HUES64 (cell line): ENCODE measurements around the gene ZNF69.
"Not testable (repeated sequence)": the region's sequence is repeated elsewhere in the genome, so short reads cannot be mapped to it uniquely, and the experiment has no call there.

Experiments used
- H3K27ac ChIP-seq: 2 replicates; pipeline ENCODE4 v1.7.0; 2013; ENCODE audit warnings: low read depth, low read length, inconsistent platforms
- H3K27me3 ChIP-seq: 2 replicates; pipeline ENCODE4 v1.6.1; 2013; ENCODE audit warnings: mild to moderate bottlenecking, low read length; ENCODE audit not compliant: insufficient read depth
- H3K36me3 ChIP-seq: 2 replicates; pipeline ENCODE4 v1.6.1; 2013; ENCODE audit warnings: mild to moderate bottlenecking, low read length; ENCODE audit not compliant: insufficient read depth
- H3K4me1 ChIP-seq: 2 replicates; pipeline ENCODE4 v1.6.1; 2013; ENCODE audit warnings: mild to moderate bottlenecking, low read length, moderate library complexity; ENCODE audit not compliant: insufficient read depth
- H3K4me3 ChIP-seq: 2 replicates; pipeline ENCODE4 v1.5.1; 2013; ENCODE audit warnings: mild to moderate bottlenecking, low read length, moderate library complexity
- H3K9ac ChIP-seq: 2 replicates; pipeline ENCODE4 v1.6.1; 2013; ENCODE audit warnings: mild to moderate bottlenecking, low read depth, low read length
- H3K9me3 ChIP-seq: 2 replicates; pipeline ENCODE4 v1.6.1; 2013; ENCODE audit warnings: low read depth, low read length; ENCODE audit not compliant: insufficient read depth
- WGBS: fragments of 150-250, 120-280 bp; methylation state at CpG from one replicate; pipeline ENCODE4 v1.1.7; 2013; ENCODE audit warnings: missing lambda C conversion rate; 5-methylcytosine and 5-hydroxymethylcytosine counted together

ZNF69 gene

DNA sequence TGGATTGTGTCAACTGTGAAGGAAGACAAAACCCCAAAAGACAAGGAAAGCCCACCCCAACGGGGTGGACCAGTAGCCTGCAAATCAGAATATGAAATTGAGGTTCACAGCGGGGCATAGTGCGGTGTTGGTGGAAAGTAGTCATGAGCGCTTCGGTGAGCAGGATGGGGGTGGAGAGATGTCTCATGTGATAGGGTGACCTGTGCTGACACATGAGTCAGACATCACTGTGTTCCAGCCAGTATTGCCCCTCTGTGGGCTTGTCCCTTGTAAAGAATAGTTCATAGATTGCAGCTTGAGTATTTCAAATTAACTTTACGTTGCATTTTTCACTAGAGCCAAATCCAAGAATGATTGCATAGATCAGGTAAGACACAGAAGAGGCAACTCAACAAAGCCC, 7.3 kb downstream of the ZNF69 start:
- peaks cover 50% of the 10 kb centered on the region for H3K9me3 ChIP-seq
- H3K4me3 ChIP-seq, result no peak overlapping the region
- H3K4me1 ChIP-seq, result 0 out of 2 replicates have a peak, but pooled peaks cover 6% of the 10 kb centered on the region
- peaks cover 40% of the 10 kb centered on the region for H3K36me3 ChIP-seq
- no peaks in the 10 kb centered on the region for H3K27me3 ChIP-seq
- WGBS, result 94% methylated on average over 6 of the region's 6 CpGs
- H3K27ac ChIP-seq, result no peak overlapping the region
- H3K9ac ChIP-seq, result no peak overlapping the region

- Histone ChIP-seq H3K36me3 (peaks cover 61% of the 10 kb centered on the region), H3K27ac (no peak overlapping the region), H3K9ac (no peak overlapping the region), H3K4me3 (no peak overlapping the region), H3K27me3 (no peaks in the 10 kb centered on the region), H3K4me1 (no peaks in the 10 kb centered on the region), H3K9me3 (peaks cover 87% of the 10 kb centered on the region)
- 96% methylated on average over 2 of the region's 3 CpGs for WGBS
These were observed 14.6 kb downstream of the ZNF69 start for GRCh38 chr19:11902228-11902627.

- 95% methylated on average over 3 of the region's 3 CpGs for WGBS
These were observed 18.3 kb downstream of the ZNF69 start for GRCh38 chr19:11905928-11906327.

GRCh38 chr19:11911937-11912336, 24.4 kb downstream of the ZNF69 start:
- H3K27ac ChIP-seq, H3K9ac ChIP-seq, H3K4me1 ChIP-seq, H3K4me3 ChIP-seq, H3K27me3 ChIP-seq: not testable (repeated sequence)
- 100% methylated on average over 1 of the region's 1 CpG for WGBS
- H3K36me3 ChIP-seq, result peaks cover 11% of the 10 kb centered on the region; the same call in 1 of the 2 replicates
- H3K9me3 ChIP-seq, result peaks cover 47% of the 10 kb centered on the region

More at GRCh38 chr19:11905928-11906327, 18.3 kb downstream of the ZNF69 start:
- no peak overlapping the region for H3K9ac ChIP-seq
- peak overlapping the region; percentile 38 for H3K4me3 ChIP-seq
- peaks cover 63% of the 10 kb centered on the region for H3K9me3 ChIP-seq
- H3K27ac ChIP-seq, result no peak overlapping the region
- peaks cover 50% of the 10 kb centered on the region for H3K36me3 ChIP-seq
- no peaks in the 10 kb centered on the region for H3K4me1 ChIP-seq
- no peaks in the 10 kb centered on the region for H3K27me3 ChIP-seq

GRCh38 chr19:11914417-11915051, 27.0 kb downstream of the ZNF69 start:
- over 99% methylated on average over 4 of the region's 4 CpGs for WGBS
- peaks cover 52% of the 10 kb centered on the region for H3K9me3 ChIP-seq
- not testable (repeated sequence) for H3K4me3 ChIP-seq

DNA sequence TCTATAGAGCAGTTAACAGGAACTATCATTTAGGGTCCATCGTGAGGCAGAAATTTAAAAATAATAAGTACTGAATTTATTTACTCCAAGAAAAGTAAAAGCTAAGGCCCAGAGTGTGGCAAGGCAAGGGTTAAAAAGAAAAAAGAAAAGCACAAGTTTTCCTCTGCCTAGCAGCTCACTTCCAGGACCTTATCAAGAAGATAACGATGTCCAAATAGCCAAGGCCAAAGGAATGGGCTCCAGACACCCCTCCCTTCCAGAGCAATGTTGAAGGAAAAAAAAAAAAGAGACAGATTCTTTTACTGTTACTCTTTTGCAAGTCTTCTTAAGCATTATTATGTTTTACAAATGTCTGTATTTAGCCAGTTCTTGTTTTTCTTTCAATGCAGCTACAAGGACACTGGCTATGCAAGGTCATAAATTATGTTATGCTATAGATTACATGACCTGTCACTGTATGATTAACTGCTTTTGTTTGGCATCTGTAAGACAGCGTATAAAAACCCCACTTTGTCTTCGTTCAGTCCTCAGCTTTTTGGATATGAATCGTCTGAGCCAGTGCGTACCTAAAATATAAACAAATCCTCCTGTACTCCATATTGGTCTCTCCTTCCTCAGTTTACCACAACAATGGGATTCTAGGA, 34.4 kb downstream of the ZNF69 start:
- Histone ChIP-seq H3K27me3 (no peaks in the 10 kb centered on the region), H3K36me3 (no peaks in the 10 kb centered on the region; the same call in 1 of the 2 replicates)
- WGBS, result 75% methylated on average over 5 of the region's 6 CpGs

More at GRCh38 chr19:11914417-11915051, 27.0 kb downstream of the ZNF69 start:
- H3K36me3 ChIP-seq, result peaks cover 11% of the 10 kb centered on the region; the same call in 1 of the 2 replicates
- H3K9ac ChIP-seq, H3K27me3 ChIP-seq, H3K4me1 ChIP-seq, H3K27ac ChIP-seq: not testable (repeated sequence)

DNA sequence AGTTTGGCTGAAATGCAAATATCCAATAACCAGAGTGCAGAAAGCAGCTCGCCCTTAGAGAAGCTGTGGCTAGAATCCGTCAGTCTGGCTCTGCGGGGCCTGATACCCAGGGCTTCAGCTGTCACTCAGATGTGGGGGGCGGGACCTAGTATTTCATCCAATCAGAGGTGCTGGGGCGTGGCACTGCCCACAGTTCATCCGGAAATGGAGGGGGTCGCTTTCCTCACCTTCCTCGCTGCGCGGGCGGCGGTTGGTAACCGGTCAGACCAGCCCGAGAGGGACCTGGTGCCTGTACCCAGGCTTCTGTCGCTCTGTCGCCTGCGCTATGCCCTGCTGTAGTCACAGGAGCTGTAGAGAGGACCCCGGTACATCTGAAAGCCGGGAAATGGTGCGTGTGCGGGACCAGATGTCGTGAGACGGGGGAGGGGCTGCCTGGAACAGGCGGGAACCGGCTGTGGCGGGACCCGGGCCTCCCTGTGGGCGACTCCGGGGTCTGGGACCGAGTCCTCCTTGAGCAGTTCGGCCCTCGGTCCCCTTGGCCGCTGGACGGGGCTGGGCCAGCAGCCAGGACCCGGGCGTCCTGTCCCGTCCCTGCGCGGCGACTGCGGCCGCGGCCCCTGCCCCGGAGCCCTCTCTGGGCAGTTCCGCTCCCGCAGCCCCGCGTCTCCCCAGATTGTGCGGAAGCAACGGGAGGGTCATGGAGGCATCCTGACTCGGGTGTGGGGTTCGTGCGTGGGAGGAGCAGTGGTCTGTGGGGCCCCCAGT, 37.5 kb downstream of the ZNF69 start, which contains the start of gene ZNF700:
Gene ZNF700, plus strand, starts transcription at position 222 of the 765 bp plus-strand sequence. Its CDS starts 104 bp downstream, at position 326.
- H3K9me3 ChIP-seq, result no peaks in the 10 kb centered on the region
- peaks cover 4% of the 10 kb centered on the region for H3K4me1 ChIP-seq
- H3K27ac ChIP-seq, result peak within 1 kb of the TSS; percentile 95
- H3K9ac ChIP-seq, result peak within 1 kb of the TSS; percentile 96
- H3K36me3 ChIP-seq, result peaks cover 3% of the 10 kb centered on the region
- WGBS, result under 1% methylated on average over 53 of the region's 53 CpGs
- H3K4me3 ChIP-seq, result peak within 1 kb of the TSS; percentile 98
- H3K27me3 ChIP-seq, result no peaks in the 10 kb centered on the region

More for the DNA sequence above, 34.4 kb downstream of the ZNF69 start:
- Histone ChIP-seq H3K9ac (no peak overlapping the region), H3K4me3 (no peak overlapping the region), H3K4me1 (peaks cover 4% of the 10 kb centered on the region), H3K27ac (no peak overlapping the region), H3K9me3 (peaks cover 12% of the 10 kb centered on the region)

DNA sequence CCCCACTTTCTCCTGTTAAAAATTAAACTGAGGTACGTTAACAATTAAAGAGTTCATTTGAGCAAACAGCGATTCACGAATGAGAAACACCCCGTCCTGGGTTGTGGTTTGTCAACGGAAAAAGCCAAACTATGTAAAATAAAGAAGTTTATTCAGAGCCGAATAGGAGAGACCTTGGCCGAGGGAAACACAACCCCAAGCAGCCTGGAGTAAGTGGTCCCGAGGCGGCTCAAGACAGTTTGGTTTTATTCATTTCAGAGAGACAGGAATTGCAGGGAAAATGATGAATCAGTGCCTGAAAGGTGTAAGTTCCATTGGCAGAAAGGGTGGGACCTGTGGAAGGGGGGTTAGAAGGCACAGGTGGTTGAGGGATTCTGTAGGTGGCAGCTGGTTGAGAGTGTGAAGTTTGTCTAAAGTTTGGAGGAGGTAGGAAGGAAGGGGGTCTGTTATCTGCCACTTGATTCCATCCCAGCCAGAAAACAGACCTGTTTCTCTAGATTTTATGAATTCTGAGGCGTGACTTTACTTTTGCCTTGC, 38.1 kb downstream of the ZNF69 start:
- H3K27ac ChIP-seq, H3K36me3 ChIP-seq, H3K9me3 ChIP-seq, H3K27me3 ChIP-seq, H3K4me1 ChIP-seq: not testable (repeated sequence)
- Histone ChIP-seq H3K4me3 (peak overlapping the region; percentile 98), H3K9ac (peak overlapping the region; percentile 96)
- WGBS, result 7% methylated on average over 9 of the region's 10 CpGs

DNA sequence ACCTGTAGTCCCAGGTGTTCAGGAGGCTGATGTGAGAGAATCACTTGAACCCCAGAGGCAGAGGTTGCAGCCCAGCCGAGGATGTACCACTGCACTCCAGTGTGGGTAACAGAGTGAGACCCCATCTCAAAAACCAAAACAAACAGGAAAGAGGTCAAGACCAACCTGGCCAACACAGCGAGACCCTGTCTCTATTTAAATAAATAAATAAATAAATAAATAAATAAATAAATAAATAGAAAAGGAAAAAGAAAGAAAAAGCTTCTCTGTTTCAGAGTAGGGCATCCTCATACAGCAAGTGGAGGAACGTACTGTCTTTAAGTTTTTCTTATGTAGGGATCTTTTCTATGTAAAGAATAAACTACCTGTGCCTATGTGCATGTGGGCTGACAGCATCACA, 39.6 kb downstream of the ZNF69 start:
- no peak overlapping the region for H3K4me3 ChIP-seq

DNA sequence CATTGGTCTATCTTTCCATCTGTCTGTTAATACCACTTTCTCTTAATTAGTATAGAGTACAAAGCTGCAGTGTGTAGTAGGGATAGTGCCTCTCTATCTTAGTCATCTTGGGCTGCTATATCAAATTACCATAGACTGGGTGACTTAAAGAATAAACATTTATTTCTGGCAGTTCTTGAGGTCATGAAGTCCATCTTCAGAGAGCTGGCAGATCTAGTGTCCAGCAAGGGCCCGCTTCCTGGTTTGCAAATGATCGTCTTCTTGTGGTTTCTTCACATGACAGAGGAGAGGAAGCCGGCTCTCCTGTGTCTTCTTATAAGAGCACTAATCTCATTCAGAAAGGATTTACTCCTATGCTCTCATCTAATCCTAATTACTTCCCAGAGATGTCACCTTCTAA, 43.5 kb downstream of the ZNF69 start:
- Histone ChIP-seq H3K27ac (no peak overlapping the region), H3K9me3 (peaks cover 15% of the 10 kb centered on the region), H3K27me3 (no peaks in the 10 kb centered on the region), H3K4me3 (no peak overlapping the region), H3K36me3 (peaks cover 17% of the 10 kb centered on the region), H3K9ac (no peak overlapping the region), H3K4me1 (no peaks in the 10 kb centered on the region)
- over 99% methylated on average over 3 of the region's 3 CpGs for WGBS

More for the DNA sequence above, 39.6 kb downstream of the ZNF69 start:
- 95% methylated on average over 2 of the region's 3 CpGs for WGBS
- peaks cover 4% of the 10 kb centered on the region for H3K4me1 ChIP-seq
- H3K9ac ChIP-seq, result no peak overlapping the region
- peaks cover 10% of the 10 kb centered on the region for H3K36me3 ChIP-seq
- H3K27ac ChIP-seq, result no peak overlapping the region
- H3K27me3 ChIP-seq, result no peaks in the 10 kb centered on the region
- H3K9me3 ChIP-seq, result no peaks in the 10 kb centered on the region; the same call in 1 of the 2 replicates

- Histone ChIP-seq H3K27ac (no peak overlapping the region), H3K4me3 (no peak overlapping the region), H3K4me1 (no peaks in the 10 kb centered on the region), H3K27me3 (no peaks in the 10 kb centered on the region), H3K9ac (no peak overlapping the region), H3K9me3 (peaks cover 15% of the 10 kb centered on the region), H3K36me3 (peaks cover 17% of the 10 kb centered on the region)
- 74% methylated on average over 3 of the region's 3 CpGs for WGBS
These were observed 43.9 kb downstream of the ZNF69 start for GRCh38 chr19:11931513-11931912.
